B cell (primary cell): ENCODE results near the gene CRHR1.

Source experiments
- CTCF ChIP-seq: fragments of 200-600 bp; IDR thresholded peaks from one replicate; pipeline ENCODE4 v1.8.0; 2022; ENCODE audit warnings: antibody characterized with exemption, mild to moderate bottlenecking
- EZH2 ChIP-seq: IDR thresholded peaks from 2 replicates; pipeline ENCODE4 v1.6.1; 2012; ENCODE audit warnings: borderline replicate concordance, low read depth, mild to moderate bottlenecking, moderate library complexity, low read length; ENCODE audit not compliant: insufficient read depth, poor library complexity, severe bottlenecking

GRCh38 chr17:45757431-45758218, 26.5 kb upstream of the CRHR1 start:
- TF ChIP-seq CTCF (no peak), EZH2 (no peak)
